Heart left ventricle (tissue), 16 donors: ENCODE data around the gene LAGE3. TPM values are rescaled to one million over a fixed set of nuclear protein-coding genes. Genes with fewer than 3 reads are reported as not detected.

Experiments used
- ATAC-seq, 4 donors: fragments of 200-7000 bp; cut with Tn5 transposase; one replicate each; pipeline ENCODE4 v1.9.1; 2020 to 2022; ENCODE audit warnings: moderate library complexity in 4 of 4, mild to moderate bottlenecking in 3 of 4, moderate number of reproducible peaks in 1 of 4
- DNase-seq, 5 donors: peaks; one replicate each; pipeline ENCODE4 v3.0.0-alpha.2; 2020
- H3K27ac ChIP-seq, 12 donors: fragments of 200-600 bp; sonication (generic) in 4 of 12; one replicate each; pipeline versions ENCODE4 v1.5.0 to v1.8.0; 2016 to 2022; ENCODE audit warnings: mild to moderate bottlenecking in 2 of 12
- H3K27me3 ChIP-seq, 9 donors: fragments of 200-600 bp; sonication (generic) in 2 of 9; one replicate each; pipeline versions ENCODE4 v1.5.1 to v1.8.0; 2016 to 2022; ENCODE audit warnings: mild to moderate bottlenecking in 3 of 9
- H3K36me3 ChIP-seq, 9 donors: fragments of 200-600 bp; sonication (generic) in 2 of 9; one replicate each; pipeline versions ENCODE4 v1.5.0 to v1.8.0; 2018 to 2022; ENCODE audit warnings: mild to moderate bottlenecking in 2 of 9
- H3K4me1 ChIP-seq, 12 donors: fragments of 200-600 bp; sonication (generic) in 4 of 12; one replicate each; pipeline versions ENCODE4 v1.5.0 to v1.8.0; 2016 to 2022; ENCODE audit warnings: mild to moderate bottlenecking in 3 of 12
- H3K4me3 ChIP-seq, 12 donors: fragments of 200-600 bp; sonication (generic) in 4 of 12; one replicate each; pipeline versions ENCODE4 v1.5.0 to v1.8.0; 2017 to 2022; ENCODE audit warnings: mild to moderate bottlenecking in 9 of 12, moderate library complexity in 4 of 12
- H3K9me3 ChIP-seq, 12 donors: fragments of 200-600 bp; sonication (generic) in 4 of 12; one replicate each; pipeline versions ENCODE4 v1.5.0 to v1.8.0; 2016 to 2022; ENCODE audit warnings: mild to moderate bottlenecking in 1 of 12
- POLR2A ChIP-seq, 2 donors: fragments of 450-650 bp; IDR thresholded peaks; one replicate each; pipeline ENCODE4 v1.6.1; 2017; ENCODE audit warnings: antibody characterized with exemption in 2 of 2, mild to moderate bottlenecking in 2 of 2, moderate library complexity in 2 of 2
- WGBS, 4 donors: extraction: QIAGEN DNeasy Blood & Tissue Kit in 2 of 4; methylation state at CpG; one replicate each; pipeline versions ENCODE4 v1.1.5 to v1.1.7; 2013 to 2018; 5-methylcytosine and 5-hydroxymethylcytosine counted together
- intact Hi-C, 10 donors: fragments of 100-400 bp; cut with DNase I; formaldehyde crosslinking; loops; one replicate each; pipeline versions ENCODE4 v1.11.1 to v1.14.2; 2022
- polyA plus RNA-seq, 2 donors: library from polyadenylated mRNA; stranded (reverse); fragments of 200-250 nt; gene quantifications; one replicate each; pipeline ENCODE4 v1.2.3, GENCODE V29; 2013
- total RNA-seq, 9 donors: library from RNA; depleted of rRNA in 2 of 9; stranded (reverse); fragments of >200 nt in 2 of 9; fragmentation: NEBNext Ultra II Directional in 3 of 9; extraction: Animal tissue kit (Norgen Biotek cat#: 25700) in 3 of 9; gene quantifications; one replicate each; pipeline versions ENCODE4 v1.1.0 to v1.2.4, GENCODE V29; 2016 to 2023
- TF ChIP-seq, protein P1 (sequence below), 12 donors: fragments of 200-600 bp; sonication (generic) in 4 of 12; IDR thresholded peaks; one replicate each; pipeline versions ENCODE4 v1.5.0 to v1.8.0; 2018 to 2022; ENCODE audit warnings: antibody characterized with exemption in 12 of 12, mild to moderate bottlenecking in 5 of 12
- donor health status: ischemic (EF 13 %, LVEDD 7.1; RV severe dilation, severe dysfunction).
- donor health status: healthy with polysubstance abuse.
- donor health status: DM: no; HTN: yes; CAD: no.
- donor health status: DM: no; HTN: no; CAD: no.
- donor health status: ischemic (EF 25% LVEDD 6.9; RV normal size, moderate dysfunction).
- donor health status: ischemic (EF 25% LVEDD 5.7; RV mildly dilated, moderate dysfunction).
- donor health status: healthy.
- donor health status: DM: yes; HTN: yes; CAD: no.
- donor health status: ischemic (EF 35%, LVEDD 5.7; RV mildly dilated, moderate dysfunction).
- donor health status: nonischemic (EF 11% LVEDD 7.7; RV severe dilation, severe dysfunction).
- donor health status: DM: yes; HTN: yes; CAD: no.
- donor health status: PGD.
- donor health status: ischemic (EF 29% LVEDD 5.4; RV normal size, mild dysfunction).
- donor health status: nonischemic (EF 23%, LVEDD 6.1; RV moderate dilation, normal function).

The LAGE3 gene
- total and polyA plus RNA-seq, 11 donors = 15.1 to 26.8 (median 18.9) TPM

DNA sequence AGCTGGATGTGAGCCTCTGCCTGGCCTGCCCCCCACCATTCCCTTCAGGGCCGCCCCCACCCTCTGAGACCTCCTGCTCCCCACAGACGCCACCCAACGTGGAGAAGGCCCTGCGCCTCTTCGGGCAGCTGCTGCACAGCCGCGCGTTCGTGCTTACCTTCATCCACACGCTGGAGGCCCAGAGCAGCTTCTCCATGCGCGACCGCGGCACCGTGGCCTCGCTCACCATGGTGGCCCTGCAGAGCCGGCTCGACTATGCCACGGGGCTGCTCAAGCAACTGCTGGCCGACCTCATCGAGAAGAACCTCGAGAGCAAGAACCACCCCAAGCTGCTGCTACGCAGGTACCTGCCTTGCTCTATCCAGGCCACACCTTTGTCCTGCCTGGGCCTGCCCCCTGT lies 10.9 kb downstream of the LAGE3 start:
- no peak for TF ChIP-seq POLR2A (IDR thresholded peaks at IDR 0.05)
- TF ChIP-seq, protein P1, sequence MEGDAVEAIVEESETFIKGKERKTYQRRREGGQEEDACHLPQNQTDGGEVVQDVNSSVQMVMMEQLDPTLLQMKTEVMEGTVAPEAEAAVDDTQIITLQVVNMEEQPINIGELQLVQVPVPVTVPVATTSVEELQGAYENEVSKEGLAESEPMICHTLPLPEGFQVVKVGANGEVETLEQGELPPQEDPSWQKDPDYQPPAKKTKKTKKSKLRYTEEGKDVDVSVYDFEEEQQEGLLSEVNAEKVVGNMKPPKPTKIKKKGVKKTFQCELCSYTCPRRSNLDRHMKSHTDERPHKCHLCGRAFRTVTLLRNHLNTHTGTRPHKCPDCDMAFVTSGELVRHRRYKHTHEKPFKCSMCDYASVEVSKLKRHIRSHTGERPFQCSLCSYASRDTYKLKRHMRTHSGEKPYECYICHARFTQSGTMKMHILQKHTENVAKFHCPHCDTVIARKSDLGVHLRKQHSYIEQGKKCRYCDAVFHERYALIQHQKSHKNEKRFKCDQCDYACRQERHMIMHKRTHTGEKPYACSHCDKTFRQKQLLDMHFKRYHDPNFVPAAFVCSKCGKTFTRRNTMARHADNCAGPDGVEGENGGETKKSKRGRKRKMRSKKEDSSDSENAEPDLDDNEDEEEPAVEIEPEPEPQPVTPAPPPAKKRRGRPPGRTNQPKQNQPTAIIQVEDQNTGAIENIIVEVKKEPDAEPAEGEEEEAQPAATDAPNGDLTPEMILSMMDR (IDR thresholded peaks at IDR 0.05) = no peak
- intact Hi-C loops = no loop called here
- H3K27ac ChIP-seq = no peak overlapping the region
- 95 to 99% (median 96%) methylated on average over 21 to 23 of the region's 23 CpGs for WGBS, 4 donors
- H3K9me3 ChIP-seq = no peaks in the 10 kb centered on the region
- H3K36me3 ChIP-seq = peaks cover 0 to 68% (median 4%) of the 10 kb centered on the region in 9 donors
- no peak for ATAC-seq
- H3K27me3 ChIP-seq = no peaks in the 10 kb centered on the region
- no peak for DNase-seq
- no peak overlapping the region for H3K4me3 ChIP-seq
- no peaks in the 10 kb centered on the region for H3K4me1 ChIP-seq

DNA sequence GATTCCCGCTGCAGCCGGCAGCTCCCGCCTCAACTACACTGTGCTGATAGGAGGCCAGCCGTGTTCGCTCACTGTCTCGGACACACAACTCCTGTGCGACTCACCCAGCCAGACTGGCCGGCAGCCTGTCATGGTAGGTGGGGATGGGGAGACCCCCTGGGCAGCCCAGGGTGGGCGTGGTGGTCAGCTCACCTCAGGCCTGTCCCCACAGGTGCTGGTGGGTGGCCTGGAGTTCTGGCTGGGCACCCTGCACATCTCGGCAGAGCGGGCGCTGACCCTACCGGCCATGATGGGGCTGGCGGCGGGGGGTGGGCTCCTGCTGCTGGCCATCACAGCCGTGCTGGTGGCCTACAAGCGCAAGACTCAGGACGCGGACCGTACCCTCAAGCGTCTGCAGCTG lies 11.5 kb downstream of the LAGE3 start:
- WGBS, 4 donors = 92 to 100% (median 97%) methylated on average over 5 to 21 of the region's 21 CpGs
- DNase-seq = peak in 1 of 5 donors; percentile 33

DNA sequence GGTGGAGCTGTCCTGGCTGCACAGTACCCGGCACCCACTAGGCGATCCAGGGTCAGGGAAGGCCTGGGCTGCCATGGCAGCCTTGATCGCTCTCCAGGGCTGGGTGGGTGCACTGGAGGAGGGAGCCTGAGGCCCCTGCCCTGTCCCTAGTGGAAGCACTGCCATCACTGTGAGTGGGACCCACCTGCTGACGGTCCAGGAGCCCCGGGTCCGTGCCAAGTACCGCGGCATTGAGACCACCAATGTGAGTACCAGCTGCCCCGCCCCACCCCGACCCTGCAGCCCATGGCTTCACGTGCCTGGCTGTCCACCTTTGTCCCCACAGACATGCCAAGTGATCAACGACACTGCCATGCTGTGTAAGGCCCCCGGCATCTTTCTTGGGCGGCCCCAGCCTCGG lies 12.2 kb downstream of the LAGE3 start:
- ATAC-seq = no peak
- 78 to 96% (median 93%) methylated on average over 6 to 15 of the region's 15 CpGs for WGBS, 4 donors
- Histone ChIP-seq H3K27me3 (no peaks in the 10 kb centered on the region), H3K4me3 (no peak overlapping the region), H3K36me3 (peaks cover 0 to 68% (median 4%) of the 10 kb centered on the region in 9 donors), H3K27ac (no peak overlapping the region), H3K4me1 (no peaks in the 10 kb centered on the region), H3K9me3 (no peaks in the 10 kb centered on the region)
- DNase-seq = no peak
- intact Hi-C loops = no loop called here
- TF ChIP-seq POLR2A (IDR thresholded peaks at IDR 0.05) = no peak
- TF ChIP-seq, protein P1 (IDR thresholded peaks at IDR 0.05) = no peak

More for the DNA sequence above, 11.5 kb downstream of the LAGE3 start:
- H3K4me1 ChIP-seq = no peaks in the 10 kb centered on the region
- TF ChIP-seq POLR2A (IDR thresholded peaks at IDR 0.05) = no peak
- TF ChIP-seq, protein P1 (IDR thresholded peaks at IDR 0.05) = no peak
- H3K9me3 ChIP-seq = no peaks in the 10 kb centered on the region
- intact Hi-C loops = no loop called here
- no peak for ATAC-seq
- H3K4me3 ChIP-seq = no peak overlapping the region
- no peaks in the 10 kb centered on the region for H3K27me3 ChIP-seq
- H3K36me3 ChIP-seq = peaks cover 0 to 68% (median 4%) of the 10 kb centered on the region in 9 donors
- no peak overlapping the region for H3K27ac ChIP-seq

DNA sequence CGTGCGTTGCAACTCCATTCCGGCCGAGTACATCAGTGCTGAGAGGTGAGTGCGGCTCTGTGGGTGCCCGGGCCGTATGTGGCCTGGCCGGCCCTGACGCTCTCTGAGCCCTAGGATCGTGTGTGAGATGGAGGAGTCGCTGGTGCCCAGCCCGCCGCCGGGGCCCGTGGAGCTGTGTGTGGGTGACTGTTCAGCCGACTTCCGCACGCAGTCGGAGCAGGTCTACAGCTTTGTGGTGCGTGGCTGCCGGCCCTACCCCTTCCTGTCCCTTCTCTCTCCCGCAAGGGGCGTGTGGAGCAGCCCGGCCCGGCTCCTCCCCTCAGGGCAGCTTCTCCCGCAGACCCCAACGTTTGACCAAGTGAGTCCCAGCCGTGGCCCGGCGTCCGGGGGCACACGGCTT lies 13.0 kb downstream of the LAGE3 start:
- intact Hi-C loops = no loop called here
- 92 to 93% (median 93%) methylated on average over 27 to 32 of the region's 32 CpGs for WGBS, 4 donors
- no peak overlapping the region for H3K4me3 ChIP-seq

More for the DNA sequence above, 13.0 kb downstream of the LAGE3 start:
- TF ChIP-seq POLR2A (IDR thresholded peaks at IDR 0.05) = no peak
- TF ChIP-seq, protein P1 (IDR thresholded peaks at IDR 0.05) = no peak
- DNase-seq = no peak
- Histone ChIP-seq H3K36me3 (peaks cover 0 to 59% (median 4%) of the 10 kb centered on the region in 9 donors), H3K27me3 (no peaks in the 10 kb centered on the region), H3K4me1 (no peaks in the 10 kb centered on the region), H3K27ac (no peak overlapping the region), H3K9me3 (no peaks in the 10 kb centered on the region)
- ATAC-seq = no peak
